ENCODE measurements around the gene GSN. TPM values are rescaled to one million over a fixed set of nuclear protein-coding genes. Genes with fewer than 3 reads are reported as not detected.

Gene GSN
- total RNA-seq, 1 donor from 2014 or later = 174 TPM

GRCh38 chr9:121283080-121283398, 15.1 kb downstream of the GSN start:
- H3K4me3 ChIP-seq (ENCODE audit: low read depth, low read length) = no peak overlapping the region
- no peak for DNase-seq (ENCODE audit: low read depth)
- no peak for TF ChIP-seq CTCF (conservative IDR thresholded peaks at IDR 0.05; ENCODE audit: low read depth, low read length)

- DNase-seq (ENCODE audit: low read depth) = no peak
- no peak for TF ChIP-seq CTCF (conservative IDR thresholded peaks at IDR 0.05; ENCODE audit: low read depth, low read length)
- H3K4me3 ChIP-seq (ENCODE audit: low read depth, low read length) = no peak overlapping the region
These were observed 16.1 kb downstream of the GSN start for GRCh38 chr9:121283856-121284732.

GRCh38 chr9:121284733-121285451, 16.9 kb downstream of the GSN start:
- no peak for TF ChIP-seq CTCF (conservative IDR thresholded peaks at IDR 0.05; ENCODE audit: low read depth, low read length)
- no peak overlapping the region for H3K4me3 ChIP-seq (ENCODE audit: low read depth, low read length)
- DNase-seq (ENCODE audit: low read depth) = no peak

- no peak for DNase-seq (ENCODE audit: low read depth)
These were observed 18.1 kb downstream of the GSN start for GRCh38 chr9:121285835-121286687.

GRCh38 chr9:121286688-121286972, 18.7 kb downstream of the GSN start:
- TF ChIP-seq CTCF (conservative IDR thresholded peaks at IDR 0.05; ENCODE audit: low read depth, low read length) = no peak
- no peak for DNase-seq (ENCODE audit: low read depth)
- no peak overlapping the region for H3K4me3 ChIP-seq (ENCODE audit: low read depth, low read length)

More at GRCh38 chr9:121285835-121286687, 18.1 kb downstream of the GSN start:
- no peak for TF ChIP-seq CTCF (conservative IDR thresholded peaks at IDR 0.05; ENCODE audit: low read depth, low read length)
- H3K4me3 ChIP-seq (ENCODE audit: low read depth, low read length) = no peak overlapping the region

- no peak for DNase-seq (ENCODE audit: low read depth)
- TF ChIP-seq CTCF (conservative IDR thresholded peaks at IDR 0.05; ENCODE audit: low read depth, low read length) = peak; percentile 26
- peak overlapping the region; percentile 14 for H3K4me3 ChIP-seq (ENCODE audit: low read depth, low read length)
These were observed 19.2 kb downstream of the GSN start for GRCh38 chr9:121286973-121287741.

Measured in epithelial cell of proximal tubule (primary cell).